Esophagus (tissue), 2 donors: ENCODE data around the gene ADSS2. TPM values are rescaled to one million over a fixed set of nuclear protein-coding genes. Genes with fewer than 3 reads are reported as not detected.
"Not testable (repeated sequence)": the region's sequence is repeated elsewhere in the genome, so short reads cannot be mapped to it uniquely, and the experiment has no call there.

ENCODE experiments used
- H3K27ac ChIP-seq, 2 donors: one replicate each; pipeline ENCODE4 v1.5.1; 2013; ENCODE audit warnings: low read depth in 2 of 2, mild to moderate bottlenecking in 2 of 2, inconsistent platforms in 1 of 2, low read length in 1 of 2, moderate library complexity in 1 of 2
- H3K27me3 ChIP-seq, 2 donors: one replicate each; pipeline ENCODE4 v1.6.1; 2013; ENCODE audit warnings: low read length in 2 of 2, control low read depth in 1 of 2, mild to moderate bottlenecking in 1 of 2; ENCODE audit not compliant: insufficient read depth in 2 of 2, control insufficient read depth in 1 of 2
- H3K36me3 ChIP-seq, 2 donors: one replicate each; pipeline ENCODE4 v1.6.1; 2013; ENCODE audit warnings: low read length in 1 of 2; ENCODE audit not compliant: control insufficient read depth in 2 of 2, insufficient read depth in 2 of 2
- H3K4me1 ChIP-seq, 2 donors: one replicate each; pipeline ENCODE4 v1.6.1; 2013; ENCODE audit warnings: low read length in 1 of 2; ENCODE audit not compliant: control insufficient read depth in 2 of 2, insufficient read depth in 2 of 2
- H3K4me3 ChIP-seq, 2 donors: one replicate each; pipeline ENCODE4 v1.5.1; 2013; ENCODE audit warnings: low read length in 2 of 2, mild to moderate bottlenecking in 2 of 2, low read depth in 1 of 2, moderate library complexity in 1 of 2
- H3K9me3 ChIP-seq, 2 donors: one replicate each; pipeline ENCODE4 v1.6.1; 2013; ENCODE audit warnings: mild to moderate bottlenecking in 2 of 2, low read depth in 1 of 2, low read length in 1 of 2, moderate library complexity in 1 of 2; ENCODE audit not compliant: control insufficient read depth in 2 of 2, insufficient read depth in 1 of 2
- WGBS, 2 donors: extraction: QIAGEN DNeasy Blood & Tissue Kit; methylation state at CpG; one replicate each; pipeline ENCODE4 v1.1.7; 2013; 5-methylcytosine and 5-hydroxymethylcytosine counted together
- polyA plus RNA-seq, 2 donors: library from polyadenylated mRNA; stranded (reverse); fragments of 200-250 nt; gene quantifications; one replicate each; pipeline ENCODE4 v1.2.3, GENCODE V29; 2013
- donor health status: healthy with polysubstance abuse.
- donor health status: Bipolar disorder and iron deficiency.

Gene ADSS2
- polyA plus RNA-seq, 2 donors: 14.8 to 24.0 TPM

DNA sequence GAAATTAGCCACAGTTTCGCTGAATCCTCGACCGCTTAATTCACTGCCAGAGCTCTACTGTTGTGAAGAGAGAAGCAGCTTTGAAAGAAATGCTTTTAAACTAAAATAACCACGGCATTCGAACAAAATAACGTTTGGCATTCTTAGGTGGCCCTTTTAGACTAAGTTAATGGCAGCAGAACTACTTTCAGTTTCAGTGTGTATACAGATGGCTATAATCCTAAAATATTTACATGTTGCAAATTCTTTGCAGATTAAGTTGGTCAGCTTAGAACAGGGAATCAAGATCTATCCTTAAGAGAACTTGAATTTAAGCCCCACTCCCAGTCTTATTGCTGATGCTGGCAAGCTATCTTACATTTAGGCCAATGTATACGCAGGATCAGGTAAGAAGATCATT is 62.7 kb downstream of the ADSS2 start:
- Histone ChIP-seq H3K27me3 (no peaks in the 10 kb centered on the region), H3K9me3 (no peaks in the 10 kb centered on the region), H3K4me1 (peaks cover 0 to 2% of the 10 kb centered on the region in 2 donors), H3K4me3 (no peak overlapping the region), H3K27ac (no peak overlapping the region), H3K36me3 (no peaks in the 10 kb centered on the region)
- WGBS, 2 donors: 61 to 62% methylated on average over 7 of the region's 7 CpGs

DNA sequence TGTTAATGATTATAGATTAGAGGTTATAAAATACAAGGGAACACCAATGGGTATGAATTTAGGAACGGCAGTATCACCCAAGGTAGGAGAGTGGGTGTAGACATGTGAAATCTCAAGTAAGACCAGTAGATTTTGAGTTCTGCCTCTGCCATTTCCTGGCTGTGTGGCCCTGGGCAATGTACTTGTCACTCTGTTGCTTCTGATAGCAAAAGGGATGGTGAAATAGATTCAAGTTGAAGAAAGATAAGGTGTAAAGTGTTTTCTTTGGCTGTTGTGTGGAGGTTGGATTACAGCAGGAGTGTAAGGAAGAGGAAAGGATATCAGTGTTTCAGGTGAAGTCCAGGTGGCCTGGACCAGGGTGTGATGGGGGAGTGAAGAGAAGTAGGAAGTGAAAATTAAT is 64.3 kb downstream of the ADSS2 start:
- no peaks in the 10 kb centered on the region for H3K27me3 ChIP-seq
- no peaks in the 10 kb centered on the region for H3K9me3 ChIP-seq
- no peaks in the 10 kb centered on the region for H3K36me3 ChIP-seq
- H3K27ac ChIP-seq: no peak overlapping the region
- H3K4me1 ChIP-seq: no peaks in the 10 kb centered on the region
- no peak overlapping the region for H3K4me3 ChIP-seq
- 88 to 96% methylated on average over 1 of the region's 1 CpG for WGBS, 2 donors

DNA sequence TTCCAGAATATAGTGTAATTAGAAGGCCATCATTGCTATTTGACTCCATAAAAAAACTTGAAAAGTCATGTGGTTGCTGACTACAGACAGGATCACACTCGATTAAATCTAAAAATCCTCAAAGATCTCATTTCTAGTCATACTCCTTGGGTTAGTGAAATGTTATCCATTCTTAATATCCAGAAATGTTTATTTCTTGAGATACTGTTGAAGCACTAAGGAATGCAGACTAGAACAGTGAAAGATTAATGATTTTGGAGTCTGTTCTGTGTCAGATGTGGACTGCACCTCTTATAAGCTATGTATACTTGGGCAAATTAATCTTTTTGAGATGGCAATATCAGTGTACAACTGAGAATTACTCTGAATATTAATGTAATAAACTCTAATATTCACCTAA is 65.1 kb downstream of the ADSS2 start:
- Histone ChIP-seq H3K27ac (no peak overlapping the region), H3K4me3 (no peak overlapping the region), H3K4me1 (no peaks in the 10 kb centered on the region), H3K36me3 (no peaks in the 10 kb centered on the region), H3K9me3 (no peaks in the 10 kb centered on the region), H3K27me3 (no peaks in the 10 kb centered on the region)
- WGBS, 2 donors: 82 to 88% methylated on average over 1 of the region's 1 CpG

DNA sequence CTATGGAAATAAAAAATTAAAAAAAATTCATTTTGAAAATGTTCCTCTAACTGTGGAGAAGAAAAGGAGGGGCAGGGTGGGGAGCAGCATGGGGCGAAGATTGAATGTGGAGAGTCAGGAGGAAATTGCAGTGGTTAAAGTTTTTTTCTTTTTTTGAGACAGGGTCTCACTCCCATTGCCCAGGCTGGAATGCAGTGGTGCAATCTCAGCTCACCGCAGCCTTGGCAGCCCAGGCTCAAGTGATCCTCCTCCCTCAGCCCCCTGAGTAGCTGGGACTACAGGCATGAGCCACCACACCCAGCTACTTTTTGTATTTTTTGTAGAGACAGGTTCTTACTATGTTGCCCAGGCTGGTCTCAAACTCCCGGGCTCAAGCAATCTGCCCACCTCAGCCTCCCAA is 67.6 kb downstream of the ADSS2 start:
- WGBS, 2 donors: 86 to 87% methylated on average over 3 of the region's 3 CpGs
- no peak overlapping the region for H3K4me3 ChIP-seq

GRCh38 chr1:244383278-244383884 is 68.3 kb downstream of the ADSS2 start:
- Histone ChIP-seq H3K27ac (no peak overlapping the region), H3K36me3 (no peaks in the 10 kb centered on the region), H3K27me3 (no peaks in the 10 kb centered on the region), H3K4me3 (no peak overlapping the region), H3K9me3 (no peaks in the 10 kb centered on the region), H3K4me1 (no peaks in the 10 kb centered on the region)
- 82 to 89% methylated on average over 4 of the region's 4 CpGs for WGBS, 2 donors

More for the DNA sequence above, 67.6 kb downstream of the ADSS2 start:
- H3K9me3 ChIP-seq: no peaks in the 10 kb centered on the region
- H3K27ac ChIP-seq: no peak overlapping the region
- H3K36me3 ChIP-seq: no peaks in the 10 kb centered on the region
- H3K4me1 ChIP-seq: no peaks in the 10 kb centered on the region
- H3K27me3 ChIP-seq: no peaks in the 10 kb centered on the region

DNA sequence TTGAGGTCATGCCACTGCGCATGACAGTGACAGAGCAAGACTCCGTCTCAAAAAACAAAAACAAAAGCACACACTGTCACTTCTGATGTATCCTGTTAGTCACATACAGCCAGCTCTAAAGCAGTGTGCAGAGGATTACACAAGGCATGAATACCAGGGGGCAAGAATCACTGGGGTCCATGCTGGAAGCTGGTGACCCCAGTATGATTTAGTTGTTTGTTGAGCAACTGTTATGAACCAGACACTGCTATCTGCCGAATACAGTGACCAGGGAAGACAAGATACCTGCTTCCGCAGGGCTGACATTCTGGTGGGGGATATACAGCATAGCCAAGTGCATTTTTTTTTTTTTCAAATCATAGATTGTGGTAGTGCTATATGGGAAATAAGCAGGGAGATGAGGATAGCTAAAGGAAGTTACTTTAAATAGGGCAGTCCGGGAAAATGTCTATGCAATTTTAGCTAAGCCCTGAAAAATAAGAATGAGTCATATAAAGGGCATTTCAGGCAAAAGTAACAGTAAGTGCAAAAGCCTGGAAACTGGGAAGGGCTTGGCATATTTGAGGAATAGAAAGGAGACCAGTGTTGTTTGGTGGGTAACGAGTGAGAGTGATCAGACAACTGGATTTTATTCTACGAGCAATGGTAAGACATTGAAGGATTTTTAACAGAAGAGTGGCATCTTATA is 69.7 kb downstream of the ADSS2 start:
- no peaks in the 10 kb centered on the region for H3K9me3 ChIP-seq
- WGBS, 2 donors: 79 to 80% methylated on average over 7 of the region's 7 CpGs

GRCh38 chr1:244376126-244376525 is 75.6 kb downstream of the ADSS2 start:
- no peak overlapping the region for H3K27ac ChIP-seq
- WGBS, 2 donors: 65 to 71% methylated on average over 6 of the region's 6 CpGs
- H3K4me1 ChIP-seq: peaks cover 0 to 2% of the 10 kb centered on the region in 2 donors
- H3K9me3 ChIP-seq: no peaks in the 10 kb centered on the region
- H3K36me3 ChIP-seq: no peaks in the 10 kb centered on the region
- H3K4me3 ChIP-seq: no peak overlapping the region
- H3K27me3 ChIP-seq: no peaks in the 10 kb centered on the region

More for the DNA sequence above, 69.7 kb downstream of the ADSS2 start:
- H3K4me1 ChIP-seq: no peaks in the 10 kb centered on the region
- no peak overlapping the region for H3K4me3 ChIP-seq
- no peaks in the 10 kb centered on the region for H3K36me3 ChIP-seq
- no peak overlapping the region for H3K27ac ChIP-seq
- H3K27me3 ChIP-seq: no peaks in the 10 kb centered on the region

DNA sequence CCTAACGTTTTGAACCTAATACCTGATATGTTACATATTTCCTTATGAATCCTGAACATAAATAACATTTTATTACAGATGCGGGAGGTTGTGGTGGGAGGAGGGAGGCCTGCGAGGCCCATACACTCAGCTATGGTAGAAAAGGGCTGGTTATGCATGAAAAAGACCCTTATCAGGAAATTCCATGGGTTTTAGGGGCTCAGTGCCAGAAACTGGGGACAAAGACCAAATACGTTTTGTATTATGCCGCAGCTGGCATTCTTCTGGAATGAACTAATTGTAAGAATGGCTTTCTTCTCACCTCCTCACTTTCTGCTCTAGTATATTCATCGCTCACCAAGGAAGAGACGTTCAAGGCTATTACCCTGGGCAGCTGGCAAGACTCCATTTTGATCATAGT is 76.7 kb downstream of the ADSS2 start:
- no peaks in the 10 kb centered on the region for H3K9me3 ChIP-seq
- no peak overlapping the region for H3K27ac ChIP-seq
- WGBS, 2 donors: 81 to 90% methylated on average over 7 of the region's 7 CpGs
- no peaks in the 10 kb centered on the region for H3K36me3 ChIP-seq
- no peak overlapping the region for H3K4me3 ChIP-seq
- H3K27me3 ChIP-seq: no peaks in the 10 kb centered on the region
- H3K4me1 ChIP-seq: peaks cover 3 to 5% of the 10 kb centered on the region in 2 donors

- H3K4me1 ChIP-seq, H3K4me3 ChIP-seq, H3K27me3 ChIP-seq, H3K27ac ChIP-seq, H3K9me3 ChIP-seq, H3K36me3 ChIP-seq: not testable (repeated sequence)
- WGBS, 2 donors: 92 to 93% methylated on average over 6 of the region's 6 CpGs
Measured at GRCh38 chr1:244374484-244374883, 77.2 kb downstream of the ADSS2 start.
